ENCODE results near the gene PTH1R. TPM values are rescaled to one million over a fixed set of nuclear protein-coding genes. Genes with fewer than 3 reads are reported as not detected.

PTH1R gene
- total RNA-seq, 2 donors from 2014 or later = 5.6 to 8.9 TPM

DNA sequence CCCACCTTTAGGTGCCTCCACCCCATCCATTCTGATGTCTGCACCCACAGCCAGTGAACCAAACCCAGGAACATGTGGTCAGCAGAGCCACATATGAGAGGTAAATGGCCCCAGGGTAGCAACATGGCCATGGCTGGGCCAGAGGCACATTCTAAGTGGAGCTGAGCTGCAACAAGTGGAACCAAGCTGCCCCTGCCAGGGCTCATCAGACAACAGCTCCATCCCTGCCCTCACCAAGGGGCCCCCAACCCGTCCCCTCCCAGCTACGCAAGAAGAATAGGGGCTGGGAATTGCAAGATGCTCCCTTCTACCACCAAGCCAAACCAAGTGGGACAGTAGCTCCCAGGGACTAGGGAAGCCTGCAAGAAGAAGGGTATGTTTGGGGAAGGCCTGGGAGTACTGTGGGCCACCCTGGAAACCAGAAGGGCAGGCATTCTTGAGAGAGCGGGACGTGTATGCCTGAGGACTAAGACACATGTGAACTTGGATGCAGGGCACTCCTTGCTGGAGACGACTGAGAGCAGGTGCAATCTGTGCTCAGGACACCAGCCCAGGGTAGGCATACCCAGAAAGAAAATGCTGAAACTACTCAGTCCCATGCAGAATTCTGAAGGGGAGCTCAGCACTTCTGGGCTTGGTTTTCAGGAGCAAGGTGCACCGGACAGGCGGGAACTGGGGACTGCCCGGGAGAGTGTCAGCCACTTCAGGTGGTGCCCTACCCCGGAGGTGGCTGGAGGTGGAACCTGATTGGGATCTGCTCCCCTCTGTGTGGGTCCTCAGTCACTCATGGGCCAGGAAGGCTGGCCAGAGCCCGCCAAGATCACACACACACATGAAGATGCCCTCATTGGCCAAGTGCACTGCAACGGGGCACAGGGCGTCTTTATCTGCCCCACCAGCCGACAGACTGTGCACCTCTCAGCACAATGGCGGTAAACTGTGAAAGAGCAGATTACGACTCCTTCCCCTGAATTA, 23.8 kb upstream of the PTH1R start:
- no peaks in the 10 kb centered on the region for H3K36me3 ChIP-seq
- ATAC-seq (ENCODE audit: insufficient number of reproducible peaks, low FRiP score, low read depth) = no peak

DNA sequence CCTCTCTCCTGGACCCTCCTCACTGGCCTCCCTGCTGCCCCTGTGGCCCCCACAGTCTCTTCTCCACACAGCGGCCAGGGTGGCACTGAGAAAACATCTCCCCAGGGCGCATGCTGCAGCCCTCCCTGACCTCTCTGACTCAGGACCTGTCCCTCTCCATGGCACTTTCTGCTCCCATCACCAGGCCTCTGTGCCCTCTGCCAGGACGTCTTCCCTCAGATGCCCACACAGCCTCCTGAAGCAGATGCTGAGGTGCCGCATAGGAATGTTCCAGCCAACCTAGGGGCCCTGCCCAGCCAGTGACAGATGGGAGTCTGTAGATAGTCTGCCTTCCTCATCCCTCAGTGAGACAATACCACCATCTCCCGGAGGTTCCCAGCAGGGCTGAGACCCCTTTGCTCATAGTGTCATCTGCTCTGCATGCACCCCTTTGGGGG, 22.9 kb upstream of the PTH1R start:
- no peak for DNase-seq (ENCODE audit: low spot score)
- Histone ChIP-seq H3K36me3 (no peaks in the 10 kb centered on the region), H3K4me1 (ENCODE audit: control insufficient read depth in 1 of 2, low read depth in 2 of 2) (no peaks in the 10 kb centered on the region), H3K27me3 (replicated peaks; ENCODE audit: insufficient read depth) (no peaks in the 10 kb centered on the region), H3K27ac (no peak overlapping the region), H3K4me3 (no peak overlapping the region), H3K9me3 (no peaks in the 10 kb centered on the region)
- TF ChIP-seq, protein P1, sequence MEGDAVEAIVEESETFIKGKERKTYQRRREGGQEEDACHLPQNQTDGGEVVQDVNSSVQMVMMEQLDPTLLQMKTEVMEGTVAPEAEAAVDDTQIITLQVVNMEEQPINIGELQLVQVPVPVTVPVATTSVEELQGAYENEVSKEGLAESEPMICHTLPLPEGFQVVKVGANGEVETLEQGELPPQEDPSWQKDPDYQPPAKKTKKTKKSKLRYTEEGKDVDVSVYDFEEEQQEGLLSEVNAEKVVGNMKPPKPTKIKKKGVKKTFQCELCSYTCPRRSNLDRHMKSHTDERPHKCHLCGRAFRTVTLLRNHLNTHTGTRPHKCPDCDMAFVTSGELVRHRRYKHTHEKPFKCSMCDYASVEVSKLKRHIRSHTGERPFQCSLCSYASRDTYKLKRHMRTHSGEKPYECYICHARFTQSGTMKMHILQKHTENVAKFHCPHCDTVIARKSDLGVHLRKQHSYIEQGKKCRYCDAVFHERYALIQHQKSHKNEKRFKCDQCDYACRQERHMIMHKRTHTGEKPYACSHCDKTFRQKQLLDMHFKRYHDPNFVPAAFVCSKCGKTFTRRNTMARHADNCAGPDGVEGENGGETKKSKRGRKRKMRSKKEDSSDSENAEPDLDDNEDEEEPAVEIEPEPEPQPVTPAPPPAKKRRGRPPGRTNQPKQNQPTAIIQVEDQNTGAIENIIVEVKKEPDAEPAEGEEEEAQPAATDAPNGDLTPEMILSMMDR (IDR thresholded peaks at IDR 0.05) = no peak
- no peak for ATAC-seq (ENCODE audit: insufficient number of reproducible peaks, low FRiP score, low read depth)

More for the DNA sequence above, 23.8 kb upstream of the PTH1R start:
- TF ChIP-seq, protein P1 (IDR thresholded peaks at IDR 0.05) = no peak
- no peak overlapping the region for H3K4me3 ChIP-seq
- DNase-seq (ENCODE audit: low spot score) = no peak
- no peaks in the 10 kb centered on the region for H3K9me3 ChIP-seq
- no peaks in the 10 kb centered on the region for H3K27me3 ChIP-seq (replicated peaks; ENCODE audit: insufficient read depth)
- H3K4me1 ChIP-seq (ENCODE audit: control insufficient read depth in 1 of 2, low read depth in 2 of 2) = no peaks in the 10 kb centered on the region
- H3K27ac ChIP-seq = no peak overlapping the region

DNA sequence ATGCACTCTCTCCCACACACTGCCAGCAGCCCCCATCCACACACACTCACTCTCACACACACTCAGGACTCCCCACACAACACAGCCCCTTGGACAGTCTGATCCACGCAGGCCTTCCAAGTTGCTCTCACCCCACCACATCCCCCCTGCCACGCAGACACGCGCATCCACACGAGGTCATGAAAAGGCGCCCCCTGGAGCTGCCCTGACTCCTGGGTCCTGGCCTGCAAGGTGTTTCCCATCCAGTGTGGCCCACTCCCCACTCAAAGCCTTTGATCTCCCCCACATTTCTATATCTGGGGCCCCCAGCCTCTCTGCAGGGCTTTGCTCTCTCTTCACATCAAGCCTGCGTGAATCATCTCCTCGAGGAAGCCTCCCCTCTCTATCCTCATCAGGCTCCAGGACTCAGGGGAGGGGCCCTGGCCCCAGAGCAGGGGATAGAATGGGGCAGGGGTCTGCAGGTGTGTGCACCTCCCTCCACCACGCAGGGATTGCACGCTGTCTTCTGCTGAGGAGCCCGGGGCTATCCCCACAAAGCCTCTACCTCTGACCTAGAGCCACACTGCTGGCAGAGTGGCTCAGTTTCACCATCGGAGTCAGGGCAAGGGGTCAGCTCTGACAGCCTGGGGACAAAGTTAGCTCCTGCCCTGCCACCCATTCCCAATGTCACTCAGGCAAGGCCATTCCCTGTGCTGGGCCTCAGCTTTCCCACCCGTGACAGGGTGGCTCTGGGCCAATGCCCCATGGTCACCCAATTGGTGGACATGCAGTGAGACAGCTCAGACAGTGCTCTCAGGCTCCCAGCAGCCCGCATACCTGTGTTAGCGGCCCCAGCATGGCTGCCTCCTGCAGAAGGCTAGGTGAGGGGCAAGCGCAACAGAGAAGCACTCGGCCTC, 20.7 kb upstream of the PTH1R start:
- Histone ChIP-seq H3K9me3 (no peaks in the 10 kb centered on the region), H3K27me3 (replicated peaks; ENCODE audit: insufficient read depth) (no peaks in the 10 kb centered on the region), H3K36me3 (no peaks in the 10 kb centered on the region), H3K27ac (no peak overlapping the region), H3K4me1 (ENCODE audit: control insufficient read depth in 1 of 2, low read depth in 2 of 2) (no peaks in the 10 kb centered on the region), H3K4me3 (no peak overlapping the region)
- TF ChIP-seq, protein P1 (IDR thresholded peaks at IDR 0.05) = no peak
- ATAC-seq (ENCODE audit: insufficient number of reproducible peaks, low FRiP score, low read depth) = no peak
- no peak for DNase-seq (ENCODE audit: low spot score)

DNA sequence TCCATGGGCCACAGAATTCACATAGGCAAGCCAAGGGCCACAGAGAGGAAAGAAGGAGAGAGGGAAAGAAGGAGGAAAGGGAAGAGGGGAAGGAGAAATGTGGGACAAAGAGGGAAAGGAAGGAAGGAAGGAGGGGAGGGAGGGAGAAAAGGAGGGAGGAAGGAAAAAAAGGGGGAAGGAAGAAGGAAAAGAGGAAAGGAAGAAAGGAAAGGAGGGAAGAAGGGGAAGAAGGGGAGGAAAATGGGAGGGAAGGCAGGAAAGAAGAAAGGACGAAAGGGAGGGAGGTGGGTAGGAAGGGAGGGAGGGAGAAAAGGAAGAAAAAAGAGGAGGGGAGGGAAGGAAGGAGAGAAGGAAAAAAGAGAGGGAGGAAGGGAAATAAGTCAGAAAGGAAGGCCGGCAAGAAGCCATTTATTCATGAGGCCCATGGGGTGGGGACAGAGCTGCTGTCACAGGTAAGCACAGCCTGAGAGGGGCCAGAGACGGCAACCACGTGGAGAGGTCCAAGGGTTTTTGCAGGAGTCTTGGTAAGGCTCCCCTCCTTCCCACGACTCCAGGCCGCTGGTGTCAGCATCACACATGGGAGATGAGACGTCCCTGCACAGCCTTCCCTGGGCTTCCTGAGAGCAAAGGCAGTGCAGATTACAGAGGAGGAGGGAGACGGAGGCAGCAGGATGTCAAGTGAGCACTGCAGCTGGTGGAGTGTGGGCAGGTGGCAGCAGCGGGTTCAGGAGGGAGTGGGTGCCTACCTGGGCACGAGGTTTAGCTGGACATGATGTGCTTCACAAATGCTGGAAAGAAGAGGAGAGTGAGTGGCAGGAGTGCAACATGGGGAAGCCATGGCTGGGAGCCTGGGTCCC, 19.8 kb upstream of the PTH1R start:
- no peak overlapping the region for H3K4me3 ChIP-seq
- no peaks in the 10 kb centered on the region for H3K4me1 ChIP-seq (ENCODE audit: control insufficient read depth in 1 of 2, low read depth in 2 of 2)
- no peaks in the 10 kb centered on the region for H3K27me3 ChIP-seq (replicated peaks; ENCODE audit: insufficient read depth)
- no peak for ATAC-seq (ENCODE audit: insufficient number of reproducible peaks, low FRiP score, low read depth)
- H3K27ac ChIP-seq = no peak overlapping the region
- DNase-seq (ENCODE audit: low spot score) = no peak
- H3K9me3 ChIP-seq = no peaks in the 10 kb centered on the region
- H3K36me3 ChIP-seq = no peaks in the 10 kb centered on the region
- TF ChIP-seq, protein P1 (IDR thresholded peaks at IDR 0.05) = no peak

All from thoracic aorta (tissue), 2 donors.